PFSK-1 (cell line): ENCODE results near the gene RIT2.

Source experiments
- POLR2AphosphoS5 ChIP-seq: IDR thresholded peaks from 2 replicates; pipeline ENCODE4 v1.6.1; 2012; ENCODE audit warnings: low read depth, mild to moderate bottlenecking, control low read depth, low read length, moderate library complexity
- SIN3A ChIP-seq: IDR thresholded peaks from 2 replicates; pipeline ENCODE4 v1.6.1; 2012; ENCODE audit warnings: mild to moderate bottlenecking, low read length, moderate library complexity, borderline replicate concordance; ENCODE audit not compliant: insufficient read depth

GRCh38 chr18:42948831-42949230, 166.7 kb downstream of the RIT2 start:
- TF ChIP-seq SIN3A: no peak
- no peak for TF ChIP-seq POLR2AphosphoS5
